GM18519 (cell line): Measurements from ENCODE around the gene DAAM2.

Experiments
- ATAC-seq: cut with Tn5 transposase; IDR thresholded peaks from one replicate; pipeline ENCODE4 v1.9.1; 2021; ENCODE audit warnings: mild to moderate bottlenecking, moderate library complexity; ENCODE audit not compliant: unreplicated experiment, low FRiP score

DAAM2 gene

GRCh38 chr6:39947611-39948068, 155.5 kb downstream of the DAAM2 start:
- ATAC-seq = no peak

GRCh38 chr6:39948199-39948791, 156.1 kb downstream of the DAAM2 start:
- no peak for ATAC-seq

- no peak for ATAC-seq
These were observed 158.0 kb downstream of the DAAM2 start for GRCh38 chr6:39950125-39950720.

GRCh38 chr6:39951191-39951590, 159.0 kb downstream of the DAAM2 start:
- no peak for ATAC-seq

- no peak for ATAC-seq
These were observed 159.5 kb downstream of the DAAM2 start for GRCh38 chr6:39951716-39952115.

GRCh38 chr6:39952167-39952566, 160.0 kb downstream of the DAAM2 start:
- ATAC-seq = no peak

- no peak for ATAC-seq
These were observed 161.0 kb downstream of the DAAM2 start for GRCh38 chr6:39953076-39953618.
